ENCODE results near the gene GBP3.
"Not testable (repeated sequence)": the region's sequence is repeated elsewhere in the genome, so short reads cannot be mapped to it uniquely, and the experiment has no call there.

DNA sequence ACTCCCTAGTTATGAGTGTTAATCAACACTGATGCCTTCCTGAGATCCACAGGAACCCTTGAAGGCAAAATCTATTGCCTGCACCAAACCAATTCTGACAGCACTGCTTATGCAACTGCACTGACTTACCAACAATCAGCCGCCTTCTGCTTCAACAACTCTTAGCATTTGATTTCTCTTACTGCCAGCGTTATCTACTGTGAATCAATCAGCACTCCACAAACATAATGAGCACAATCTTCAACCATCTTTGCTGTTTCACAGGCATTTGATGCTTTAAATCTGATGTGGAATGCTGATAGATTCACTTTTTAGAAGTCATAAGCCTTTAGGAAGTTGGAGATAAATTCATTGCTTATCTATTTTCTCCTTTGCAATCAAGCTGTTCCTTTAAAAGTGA lies 41.2 kb downstream of the GBP3 start:
- TF ChIP-seq, protein P1, sequence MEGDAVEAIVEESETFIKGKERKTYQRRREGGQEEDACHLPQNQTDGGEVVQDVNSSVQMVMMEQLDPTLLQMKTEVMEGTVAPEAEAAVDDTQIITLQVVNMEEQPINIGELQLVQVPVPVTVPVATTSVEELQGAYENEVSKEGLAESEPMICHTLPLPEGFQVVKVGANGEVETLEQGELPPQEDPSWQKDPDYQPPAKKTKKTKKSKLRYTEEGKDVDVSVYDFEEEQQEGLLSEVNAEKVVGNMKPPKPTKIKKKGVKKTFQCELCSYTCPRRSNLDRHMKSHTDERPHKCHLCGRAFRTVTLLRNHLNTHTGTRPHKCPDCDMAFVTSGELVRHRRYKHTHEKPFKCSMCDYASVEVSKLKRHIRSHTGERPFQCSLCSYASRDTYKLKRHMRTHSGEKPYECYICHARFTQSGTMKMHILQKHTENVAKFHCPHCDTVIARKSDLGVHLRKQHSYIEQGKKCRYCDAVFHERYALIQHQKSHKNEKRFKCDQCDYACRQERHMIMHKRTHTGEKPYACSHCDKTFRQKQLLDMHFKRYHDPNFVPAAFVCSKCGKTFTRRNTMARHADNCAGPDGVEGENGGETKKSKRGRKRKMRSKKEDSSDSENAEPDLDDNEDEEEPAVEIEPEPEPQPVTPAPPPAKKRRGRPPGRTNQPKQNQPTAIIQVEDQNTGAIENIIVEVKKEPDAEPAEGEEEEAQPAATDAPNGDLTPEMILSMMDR (IDR thresholded peaks at IDR 0.05; ENCODE audit: low read depth, low read length, poor library complexity, severe bottlenecking): not testable (repeated sequence)
- TF ChIP-seq EZH2phosphoT487 (IDR thresholded peaks at IDR 0.05; ENCODE audit: borderline replicate concordance, low read length): not testable (repeated sequence)
